ENCODE data around the gene TUBA1B. TPM values are rescaled to one million over a fixed set of nuclear protein-coding genes. Genes with fewer than 3 reads are reported as not detected.
"Not testable (repeated sequence)": the region's sequence is repeated elsewhere in the genome, so short reads cannot be mapped to it uniquely, and the experiment has no call there.

Gene TUBA1B
- 1,000 to 10,000 TPM; 2,180 to 2,388 TPM for total RNA-seq

GRCh38 chr12:49131051-49131893, at the start of gene TUBA1B:
Gene TUBA1B, minus strand, starts transcription at chr12:49131395. Its CDS starts 95 bp downstream, at chr12:49131300.
- peak; percentile 78 to 81 for ATAC-seq
- peaks cover 40 to 45% of the 10 kb centered on the region in 2 donors for H3K36me3 Mint-ChIP-seq
- no peaks in the 10 kb centered on the region for H3K9me3 Mint-ChIP-seq
- H3K27ac Mint-ChIP-seq = peak within 1 kb of the TSS; percentile 99 to 100
- peak; percentile 92 to 95 for DNase-seq (ENCODE audit: low spot score in 2 of 2)

GRCh38 chr12:49174218-49174617, 43.0 kb upstream of the TUBA1B start:
- no peak for DNase-seq (ENCODE audit: low spot score in 2 of 2)
- ATAC-seq = no peak

GRCh38 chr12:49170924-49171323, 39.7 kb upstream of the TUBA1B start:
- Mint-ChIP-seq H3K27ac (no peak overlapping the region), H3K36me3 (no peaks in the 10 kb centered on the region), H3K9me3 (no peaks in the 10 kb centered on the region)
- DNase-seq (ENCODE audit: low spot score in 2 of 2) (no peak), ATAC-seq (no peak)

More at GRCh38 chr12:49174218-49174617, 43.0 kb upstream of the TUBA1B start:
- Mint-ChIP-seq H3K9me3 (peaks cover 0 to 5% of the 10 kb centered on the region in 2 donors), H3K36me3 (no peaks in the 10 kb centered on the region), H3K27ac (no peak overlapping the region)

DNA sequence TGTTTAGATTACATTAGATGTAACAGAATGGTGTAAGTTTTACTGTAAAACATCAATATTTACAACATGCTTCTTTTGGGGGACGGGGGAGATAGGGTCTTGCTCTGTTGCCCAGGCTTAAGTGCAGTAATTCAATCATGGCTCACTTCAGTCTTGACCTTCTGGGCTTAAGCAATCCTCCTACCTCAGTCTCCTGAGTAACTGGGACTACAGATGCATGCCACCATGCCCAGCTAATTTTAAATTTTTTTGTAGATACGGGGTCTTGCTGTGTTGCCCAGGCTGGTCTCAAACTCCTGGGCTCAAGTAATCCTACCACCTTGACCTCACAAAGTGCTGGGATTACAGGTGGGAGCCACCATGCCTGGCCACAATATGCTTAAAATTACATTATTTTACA, 33.9 kb upstream of the TUBA1B start:
- Mint-ChIP-seq H3K27ac (no peak overlapping the region), H3K36me3 (no peaks in the 10 kb centered on the region), H3K9me3 (no peaks in the 10 kb centered on the region)
- DNase-seq (ENCODE audit: low spot score in 2 of 2) = no peak
- ATAC-seq = no peak

- H3K9me3 Mint-ChIP-seq; ATAC-seq; H3K27ac Mint-ChIP-seq; DNase-seq (ENCODE audit: low spot score in 2 of 2); H3K36me3 Mint-ChIP-seq: not testable (repeated sequence)
These were observed 30.7 kb upstream of the TUBA1B start for GRCh38 chr12:49161901-49162300.

GRCh38 chr12:49161092-49161795, 30.0 kb upstream of the TUBA1B start:
- no peaks in the 10 kb centered on the region for H3K9me3 Mint-ChIP-seq
- DNase-seq (ENCODE audit: low spot score in 2 of 2) (no peak), ATAC-seq (no peak)
- H3K36me3 Mint-ChIP-seq = no peaks in the 10 kb centered on the region
- H3K27ac Mint-ChIP-seq = peak overlapping the region in 1 of 2 donors; percentile 6

DNA sequence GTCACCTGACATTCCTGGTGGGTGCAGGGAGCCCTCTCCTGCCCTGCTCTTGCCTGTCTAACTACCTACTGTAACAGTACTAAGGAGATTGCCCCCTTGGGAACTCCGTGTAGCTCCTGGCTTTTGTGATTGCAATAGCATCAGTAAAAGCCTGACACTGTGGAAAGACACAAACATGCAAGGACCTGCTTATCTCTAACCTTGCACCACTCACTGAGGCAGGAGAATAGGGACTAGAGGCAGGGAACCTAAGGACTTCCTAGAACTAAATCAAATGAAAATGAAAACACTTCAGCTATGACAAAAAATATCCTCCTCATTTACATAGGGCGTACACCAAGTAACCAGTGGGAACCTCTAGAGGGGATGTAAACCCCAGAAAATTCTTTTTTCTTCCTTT, 29.2 kb upstream of the TUBA1B start:
- ATAC-seq (no peak), DNase-seq (ENCODE audit: low spot score in 2 of 2) (no peak)
- H3K27ac Mint-ChIP-seq = no peak overlapping the region
- no peaks in the 10 kb centered on the region for H3K36me3 Mint-ChIP-seq
- no peaks in the 10 kb centered on the region for H3K9me3 Mint-ChIP-seq

DNA sequence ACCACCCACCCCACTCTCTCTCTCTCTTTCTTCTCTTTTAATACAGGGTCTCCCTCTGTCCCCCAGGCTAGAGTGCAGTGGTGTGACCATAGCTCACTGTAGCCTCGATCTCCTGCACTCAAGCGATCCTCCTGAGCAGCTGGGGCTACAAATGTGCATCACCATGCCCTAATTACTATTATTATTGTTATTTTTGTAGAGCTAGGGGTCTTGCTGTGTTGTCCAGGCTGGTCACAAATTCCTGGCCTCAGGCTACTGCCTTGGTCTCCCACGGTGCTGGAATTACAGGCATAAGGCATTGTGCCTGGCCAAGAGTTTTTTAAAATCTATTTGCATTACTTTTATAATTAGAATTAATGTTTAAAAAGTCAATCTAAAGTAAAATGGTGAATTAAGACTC, 23.0 kb upstream of the TUBA1B start:
- Mint-ChIP-seq H3K36me3 (no peaks in the 10 kb centered on the region), H3K27ac (no peak overlapping the region), H3K9me3 (no peaks in the 10 kb centered on the region)
- ATAC-seq = no peak
- DNase-seq (ENCODE audit: low spot score in 2 of 2) = no peak

DNA sequence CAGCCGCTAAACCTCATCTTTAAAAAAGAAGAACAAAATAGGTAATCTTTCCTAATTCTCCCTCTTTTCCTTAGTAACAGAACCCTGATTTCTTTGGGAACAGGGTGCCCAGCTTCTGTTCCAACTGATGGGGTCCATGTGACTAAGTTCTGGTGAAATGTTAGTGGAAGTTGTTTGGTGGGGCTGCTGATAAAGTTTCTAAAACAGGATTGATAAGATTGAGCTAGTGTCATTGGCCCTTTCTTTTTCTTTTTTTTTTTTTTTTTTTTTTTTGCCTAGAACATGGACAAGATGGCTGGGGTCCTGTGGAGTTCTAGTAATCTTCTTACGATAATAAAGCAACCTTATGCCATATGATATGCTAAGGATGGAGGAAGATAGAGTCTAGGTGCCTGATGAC, 16.2 kb upstream of the TUBA1B start:
- ATAC-seq (no peak), DNase-seq (ENCODE audit: low spot score in 2 of 2) (no peak)
- Mint-ChIP-seq H3K9me3 (no peaks in the 10 kb centered on the region), H3K36me3 (no peaks in the 10 kb centered on the region), H3K27ac (no peak overlapping the region)

GRCh38 chr12:49146406-49146805, 15.2 kb upstream of the TUBA1B start:
- Mint-ChIP-seq H3K36me3 (no peaks in the 10 kb centered on the region), H3K27ac (no peak overlapping the region)
- no peak for ATAC-seq

DNA sequence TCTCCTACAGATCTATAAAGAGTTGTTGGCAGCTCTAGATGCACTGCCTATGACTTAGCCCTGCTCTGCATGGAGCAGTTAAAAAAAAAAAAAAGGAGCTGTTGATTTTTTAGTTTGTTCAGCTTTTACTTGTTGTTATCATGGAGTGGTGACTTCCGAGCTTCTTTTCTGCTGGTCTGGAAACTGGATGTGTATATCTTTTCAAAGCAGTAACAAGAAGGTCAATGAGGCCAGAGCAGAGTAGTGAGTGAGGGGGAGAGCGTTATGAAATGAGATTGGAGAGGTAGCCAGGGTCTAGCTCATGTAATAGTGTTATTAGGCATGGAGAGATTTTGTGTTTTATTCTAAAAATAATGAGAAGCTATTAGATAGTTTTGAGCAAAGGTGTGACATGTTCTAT, 13.2 kb upstream of the TUBA1B start:
- Mint-ChIP-seq H3K9me3 (no peaks in the 10 kb centered on the region), H3K27ac (no peak overlapping the region), H3K36me3 (no peaks in the 10 kb centered on the region)
- DNase-seq (ENCODE audit: low spot score in 2 of 2) (no peak), ATAC-seq (no peak)

More at GRCh38 chr12:49146406-49146805, 15.2 kb upstream of the TUBA1B start:
- no peaks in the 10 kb centered on the region for H3K9me3 Mint-ChIP-seq
- DNase-seq (ENCODE audit: low spot score in 2 of 2) = no peak

DNA sequence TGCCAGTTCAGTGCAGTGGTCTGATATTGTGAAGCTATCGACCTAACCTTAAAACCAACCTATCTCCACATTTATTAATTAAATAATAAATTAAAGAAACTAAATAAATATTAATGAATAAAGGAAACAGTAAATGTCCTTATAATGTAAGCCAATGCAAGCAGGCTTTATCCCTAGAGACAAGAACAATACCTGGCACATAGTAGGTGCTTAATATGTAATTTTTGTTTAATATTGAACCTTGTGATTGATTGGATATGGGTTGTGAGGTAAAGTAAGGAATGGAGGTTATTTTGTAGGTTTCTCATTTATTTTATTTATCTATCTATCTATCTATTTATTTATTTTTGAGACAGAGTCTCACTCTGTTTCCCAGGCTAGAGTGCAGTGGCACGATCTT, 7.8 kb upstream of the TUBA1B start:
- Mint-ChIP-seq H3K36me3 (no peaks in the 10 kb centered on the region), H3K9me3 (no peaks in the 10 kb centered on the region), H3K27ac (no peak overlapping the region)
- no peak for DNase-seq (ENCODE audit: low spot score in 2 of 2)
- no peak for ATAC-seq

DNA sequence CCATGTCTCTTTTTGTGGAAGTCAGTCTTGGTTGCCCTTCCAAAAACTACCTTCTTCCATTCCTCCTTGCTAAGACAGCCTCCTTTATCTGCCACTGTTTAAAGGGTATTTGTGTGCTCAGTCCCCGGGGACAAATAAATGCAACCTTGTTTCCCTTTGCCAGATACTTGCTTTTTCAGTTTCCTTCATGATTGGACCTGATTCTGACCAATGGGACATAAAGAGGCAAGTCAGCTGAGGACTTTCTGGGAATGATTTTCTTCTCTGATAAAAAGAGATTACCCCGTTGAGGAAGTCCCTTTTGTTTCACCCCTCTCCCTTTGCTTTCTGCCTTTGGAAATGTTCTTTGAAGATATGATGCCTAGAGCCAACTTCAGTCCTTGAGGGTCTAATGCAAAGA, 7.4 kb upstream of the TUBA1B start:
- DNase-seq (ENCODE audit: low spot score in 2 of 2) (no peak), ATAC-seq (no peak)
- no peak overlapping the region for H3K27ac Mint-ChIP-seq
- no peaks in the 10 kb centered on the region for H3K9me3 Mint-ChIP-seq
- H3K36me3 Mint-ChIP-seq = no peaks in the 10 kb centered on the region

DNA sequence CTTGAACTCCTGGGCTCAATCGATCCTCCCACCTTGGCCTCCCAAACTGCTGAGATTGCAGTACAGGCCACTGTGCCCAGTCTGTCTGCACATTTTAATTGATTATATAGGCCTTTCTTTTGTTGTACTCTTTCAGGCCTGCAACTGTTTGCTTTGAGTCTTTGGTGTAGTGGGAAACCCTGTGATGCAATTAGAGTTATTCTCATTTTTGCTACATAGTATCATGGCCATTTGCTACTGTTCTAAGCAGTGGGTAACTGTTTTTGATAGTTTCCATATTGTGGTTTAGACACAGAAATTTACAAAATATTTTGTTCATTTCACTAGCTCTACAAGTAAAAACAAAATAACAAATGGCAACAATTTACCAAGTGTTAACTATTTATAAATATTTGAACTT, 6.3 kb upstream of the TUBA1B start:
- no peaks in the 10 kb centered on the region for H3K9me3 Mint-ChIP-seq
- H3K36me3 Mint-ChIP-seq = no peaks in the 10 kb centered on the region
- no peak for ATAC-seq
- DNase-seq (ENCODE audit: low spot score in 2 of 2) = no peak
- no peak overlapping the region for H3K27ac Mint-ChIP-seq

GRCh38 chr12:49136997-49137396, 5.8 kb upstream of the TUBA1B start:
- H3K27ac Mint-ChIP-seq, H3K36me3 Mint-ChIP-seq: not testable (repeated sequence)

DNA sequence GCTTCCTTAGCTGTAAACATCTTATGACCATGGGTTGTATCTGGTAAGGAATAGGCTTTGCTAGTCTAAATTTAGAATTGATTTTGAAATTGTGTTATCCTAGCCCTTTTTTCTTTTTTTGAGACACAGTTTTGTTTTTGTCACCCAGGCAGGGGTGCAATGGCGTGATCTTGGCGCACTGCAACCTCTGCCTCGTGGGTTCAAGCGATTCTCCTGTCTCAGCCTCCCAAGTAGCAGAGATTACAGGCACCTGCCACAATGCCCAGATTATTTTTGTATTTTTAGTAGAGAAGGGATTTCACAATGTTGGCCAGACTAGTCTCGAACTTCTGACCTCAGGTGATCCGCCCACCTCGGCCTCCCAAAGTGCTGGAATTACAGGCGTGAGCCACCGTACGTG, 2.4 kb upstream of the TUBA1B start:
- ATAC-seq = no peak
- Mint-ChIP-seq H3K27ac (no peak overlapping the region), H3K36me3 (peaks cover 26 to 35% of the 10 kb centered on the region in 2 donors), H3K9me3 (no peaks in the 10 kb centered on the region)
- no peak for DNase-seq (ENCODE audit: low spot score in 2 of 2)

More at GRCh38 chr12:49136997-49137396, 5.8 kb upstream of the TUBA1B start:
- ATAC-seq; DNase-seq (ENCODE audit: low spot score in 2 of 2); H3K9me3 Mint-ChIP-seq: not testable (repeated sequence)

GRCh38 chr12:49133014-49133413, 1.8 kb upstream of the TUBA1B start:
- ATAC-seq = no peak
- no peak for DNase-seq (ENCODE audit: low spot score in 2 of 2)
- Mint-ChIP-seq H3K9me3 (no peaks in the 10 kb centered on the region), H3K27ac (no peak overlapping the region), H3K36me3 (peaks cover 29 to 40% of the 10 kb centered on the region in 2 donors)

Data from activated naive CD4-positive, alpha-beta T cell treated with anti-CD3 and anti-CD28 coated beads, Interleukin-2, amount 50 U/mL, for 72 hours (primary cell).